ELR (cell line): ENCODE results near the gene OAS2.
"Not testable (repeated sequence)": the region's sequence is repeated elsewhere in the genome, so short reads cannot be mapped to it uniquely, and the experiment has no call there.

Experiments used
- DNase-seq: peaks from one replicate; pipeline ENCODE4 v3.0.0-alpha.2; 2015; ENCODE audit warnings: low read depth

The OAS2 gene

GRCh38 chr12:112957125-112957524 is 21.2 kb upstream of the OAS2 start:
- DNase-seq, result not testable (repeated sequence)

GRCh38 chr12:112961074-112961473 is 17.2 kb upstream of the OAS2 start:
- no peak for DNase-seq

- no peak for DNase-seq
Observed at GRCh38 chr12:112961536-112961935, 16.8 kb upstream of the OAS2 start.

- no peak for DNase-seq
Observed at GRCh38 chr12:112962561-112962960, 15.8 kb upstream of the OAS2 start.

GRCh38 chr12:112963227-112963861 is 15.0 kb upstream of the OAS2 start:
- DNase-seq, result no peak

GRCh38 chr12:112964067-112964670 is 14.2 kb upstream of the OAS2 start:
- no peak for DNase-seq

- DNase-seq, result no peak
Observed at GRCh38 chr12:112964915-112965314, 13.4 kb upstream of the OAS2 start.

GRCh38 chr12:112965643-112966042 is 12.7 kb upstream of the OAS2 start:
- DNase-seq, result no peak

GRCh38 chr12:112967306-112967705 is 11.0 kb upstream of the OAS2 start:
- no peak for DNase-seq

- DNase-seq, result no peak
Observed at GRCh38 chr12:112967858-112968257, 10.5 kb upstream of the OAS2 start.

- DNase-seq, result no peak
Observed at GRCh38 chr12:112969547-112970306, 8.6 kb upstream of the OAS2 start.

- DNase-seq, result no peak
Observed at GRCh38 chr12:112970391-112970790, 7.9 kb upstream of the OAS2 start.

GRCh38 chr12:112971248-112971647 is 7.1 kb upstream of the OAS2 start:
- no peak for DNase-seq

GRCh38 chr12:112973011-112973735 is 5.1 kb upstream of the OAS2 start:
- DNase-seq, result no peak

- no peak for DNase-seq
Observed at GRCh38 chr12:112973818-112974231, 4.5 kb upstream of the OAS2 start.

GRCh38 chr12:112974904-112975303 is 3.4 kb upstream of the OAS2 start:
- no peak for DNase-seq

GRCh38 chr12:112977139-112977538 is 1.2 kb upstream of the OAS2 start:
- no peak for DNase-seq

- peak; percentile 25 for DNase-seq
Observed at GRCh38 chr12:112977641-112978040, 678 bp upstream of the OAS2 start.

GRCh38 chr12:112979041-112979680 is 842 bp downstream of the OAS2 start:
- peak; percentile 39 for DNase-seq

GRCh38 chr12:112980491-112981158 is 2.3 kb downstream of the OAS2 start:
- DNase-seq, result no peak

GRCh38 chr12:112985642-112986290 is 7.4 kb downstream of the OAS2 start:
- peak; percentile 48 for DNase-seq
